Ascending aorta (tissue), 2 donors: ENCODE measurements around the gene B3GNT3. TPM values are rescaled to one million over a fixed set of nuclear protein-coding genes. Genes with fewer than 3 reads are reported as not detected.

ENCODE experiments used
- DNase-seq, 2 donors: peaks; one replicate each; pipeline ENCODE4 v3.0.0-alpha.2; 2019; ENCODE audit warnings: low spot score in 2 of 2
- H3K27ac ChIP-seq, 2 donors: fragments of 200-600 bp; sonication (generic); one replicate each; pipeline ENCODE4 v1.5.1; 2016 to 2017; ENCODE audit warnings: mild to moderate bottlenecking in 1 of 2
- H3K27me3 ChIP-seq: fragments of 200-600 bp; sonication (generic); one replicate; pipeline ENCODE4 v1.5.1; 2017
- H3K36me3 ChIP-seq, 2 donors: fragments of 200-600 bp; sonication (generic); one replicate each; pipeline ENCODE4 v1.5.1; 2016
- H3K4me1 ChIP-seq, 2 donors: fragments of 200-600 bp; sonication (generic); one replicate each; pipeline ENCODE4 v1.5.1; 2016 to 2017; ENCODE audit warnings: mild to moderate bottlenecking in 1 of 2
- H3K4me3 ChIP-seq, 2 donors: fragments of 200-600 bp; sonication (generic); one replicate each; pipeline ENCODE4 v1.5.1; 2016 to 2017; ENCODE audit warnings: mild to moderate bottlenecking in 1 of 2
- H3K9me3 ChIP-seq, 2 donors: fragments of 200-600 bp; sonication (generic); one replicate each; pipeline ENCODE4 v1.5.1; 2016
- CTCF ChIP-seq, 3 experiments: fragments of 200-600 bp in 2 of 3; fragments of 450-650 bp in 1 of 3; sonication (generic) in 2 of 3; IDR thresholded peaks; one replicate each; pipeline ENCODE4 v1.5.1; 2016 to 2019; ENCODE audit warnings: antibody characterized with exemption in 3 of 3, mild to moderate bottlenecking in 1 of 3, moderate library complexity in 1 of 3
- intact Hi-C: fragments of 100-400 bp; cut with DNase I; formaldehyde crosslinking; loops from one replicate; pipeline ENCODE4 v1.15.1; 2023
- total RNA-seq: library from RNA; depleted of rRNA; stranded (reverse); fragments of >200 nt; gene quantifications from one replicate; pipeline ENCODE4 v1.1.0, GENCODE V29; 2016

The B3GNT3 gene
- total RNA-seq, 1 donor from 2014 or later = 0.64 TPM

GRCh38 chr19:17847538-17848366 is 52.8 kb downstream of the B3GNT3 start, which contains the start of gene JAK3:
Gene JAK3 (minus strand): TSS chr19:17847982. CDS start chr19:17844417, 3,565 bp downstream.
- no peaks in the 10 kb centered on the region for H3K9me3 ChIP-seq
- peaks cover 0 to 4% of the 10 kb centered on the region in 2 donors for H3K4me1 ChIP-seq
- no peaks in the 10 kb centered on the region for H3K36me3 ChIP-seq
- TF ChIP-seq CTCF (IDR thresholded peaks at IDR 0.05) = no peak
- H3K27me3 ChIP-seq = no peaks in the 10 kb centered on the region
- peak within 1 kb of the TSS; percentile 66 to 80 for H3K27ac ChIP-seq
- DNase-seq = peak in 1 of 2 donors; percentile 75
- H3K4me3 ChIP-seq = peak within 1 kb of the TSS; percentile 51 to 58
- intact Hi-C loops = no loop called here

GRCh38 chr19:17848595-17849292 is 53.8 kb downstream of the B3GNT3 start:
- DNase-seq = no peak
- intact Hi-C loops = no loop called here
- TF ChIP-seq CTCF (IDR thresholded peaks at IDR 0.05) = no peak
- Histone ChIP-seq H3K4me3 (no peak overlapping the region), H3K27me3 (no peaks in the 10 kb centered on the region), H3K9me3 (no peaks in the 10 kb centered on the region), H3K27ac (peak overlapping the region in 1 of 2 donors; percentile 80), H3K4me1 (peaks cover 0 to 4% of the 10 kb centered on the region in 2 donors), H3K36me3 (no peaks in the 10 kb centered on the region)

GRCh38 chr19:17854061-17854460 is 59.1 kb downstream of the B3GNT3 start:
- intact Hi-C loops = loop anchor here (10.0 kb wide), 1 partner anchor 139 kb away; the partner anchor contains the start of gene MAP1S
- Histone ChIP-seq H3K27ac (no peak overlapping the region), H3K9me3 (no peaks in the 10 kb centered on the region), H3K4me3 (no peak overlapping the region), H3K36me3 (no peaks in the 10 kb centered on the region), H3K4me1 (no peaks in the 10 kb centered on the region), H3K27me3 (no peaks in the 10 kb centered on the region)
- no peak for DNase-seq
- TF ChIP-seq CTCF (IDR thresholded peaks at IDR 0.05) = no peak

DNA sequence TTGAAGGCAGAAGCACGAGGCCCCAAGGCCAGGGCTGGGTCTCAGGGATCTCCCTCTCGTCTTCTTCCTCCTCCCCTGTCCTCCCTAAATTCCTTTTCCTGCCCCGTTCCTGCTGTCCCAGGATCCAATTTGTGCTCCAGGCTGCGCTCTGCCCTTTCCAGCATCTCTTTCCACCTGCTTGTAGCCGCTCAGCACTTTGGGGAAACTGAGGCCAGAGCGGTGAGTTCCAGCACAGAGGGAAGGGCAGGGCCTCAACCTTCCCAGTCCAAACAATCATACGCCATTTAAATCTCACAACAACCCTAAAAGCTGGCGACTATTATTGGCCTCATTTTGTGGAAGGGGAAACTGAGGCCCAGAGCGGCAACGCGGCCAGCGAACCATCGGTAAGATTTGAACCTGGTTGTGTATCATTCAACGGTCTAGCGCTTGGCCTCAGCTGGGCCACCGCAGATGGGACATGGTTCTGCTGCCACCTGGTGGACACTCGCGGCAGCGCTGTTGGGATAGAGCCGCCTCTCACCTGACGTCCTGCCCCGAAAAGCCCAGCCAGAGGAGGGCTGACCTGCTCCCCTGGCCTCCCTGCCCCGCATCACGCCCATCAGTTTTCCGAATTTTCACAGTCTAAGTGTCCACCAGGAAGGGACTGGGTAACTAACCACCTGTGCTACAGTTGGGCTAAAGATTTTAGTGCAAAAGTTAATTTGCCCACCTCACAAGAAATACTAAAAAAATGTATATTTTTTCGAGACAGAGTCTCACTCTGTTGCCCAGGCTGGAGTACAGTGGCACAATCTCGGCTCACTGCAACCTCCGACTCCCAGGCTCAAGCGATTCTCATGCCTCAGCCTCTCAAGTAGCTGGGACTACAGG is 60.6 kb downstream of the B3GNT3 start:
- intact Hi-C loops = loop anchor here (5.0 to 10.0 kb wide), 3 partner anchors 141 to 343 kb away; partner anchors contain the start of genes COLGALT1, MAP1S and PGLS
- DNase-seq = peak; percentile 31 to 89
- Histone ChIP-seq H3K4me1 (peaks cover 4% of the 10 kb centered on the region in 2 donors), H3K27me3 (no peaks in the 10 kb centered on the region), H3K27ac (no peak overlapping the region), H3K9me3 (no peaks in the 10 kb centered on the region), H3K4me3 (no peak overlapping the region), H3K36me3 (no peaks in the 10 kb centered on the region)
- TF ChIP-seq CTCF (IDR thresholded peaks at IDR 0.05) = peak; percentile 91 to 98 (median 98)
